AML-193 (cell line): ENCODE measurements around the gene RILP.

ENCODE experiments used
- DNase-seq, 2 experiments: peaks; one replicate each; lab custom pipeline; 2025; lab: John Stamatoyannopoulos, UW

The RILP gene

DNA sequence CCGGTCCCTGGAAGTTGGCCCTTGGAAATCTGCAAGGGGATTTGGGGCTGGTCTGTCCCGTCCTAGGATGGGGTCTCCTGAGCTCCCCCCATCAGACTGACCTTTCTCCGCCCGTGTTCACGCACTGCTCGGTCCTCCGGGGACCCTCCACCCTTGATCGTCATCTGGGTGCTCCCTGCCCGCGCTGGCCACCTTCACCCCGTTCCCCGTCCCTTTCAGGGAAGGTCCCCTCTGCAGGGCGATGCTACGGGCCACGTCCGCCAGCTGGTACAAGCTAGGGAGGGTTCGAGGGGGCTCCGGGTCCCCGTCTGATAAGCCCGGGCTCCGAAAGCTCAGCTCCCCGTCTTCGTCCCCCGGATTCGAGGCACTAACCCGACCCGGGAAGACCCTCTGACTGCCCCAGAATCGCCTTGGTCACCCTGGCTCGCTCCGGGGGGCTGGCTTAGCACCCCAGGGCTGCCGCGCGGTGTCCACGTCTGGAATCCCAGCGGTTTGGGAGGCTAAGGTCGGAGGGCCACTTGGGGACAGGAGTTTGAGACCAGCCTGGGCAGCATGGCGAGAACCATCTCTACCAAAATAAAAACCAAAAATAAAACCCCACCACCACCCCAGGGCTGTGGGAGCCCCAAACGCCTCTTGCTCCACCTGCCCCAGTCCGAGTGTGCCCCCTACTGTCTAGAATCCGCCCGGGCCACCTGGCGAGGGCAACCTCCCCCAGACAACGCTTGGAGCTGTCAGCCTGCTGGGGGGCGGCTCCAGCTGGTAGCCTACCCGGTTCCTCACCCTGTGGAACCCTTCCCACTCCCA lies 20.0 kb downstream of the RILP start:
- peak; percentile 7 to 17 for DNase-seq

DNA sequence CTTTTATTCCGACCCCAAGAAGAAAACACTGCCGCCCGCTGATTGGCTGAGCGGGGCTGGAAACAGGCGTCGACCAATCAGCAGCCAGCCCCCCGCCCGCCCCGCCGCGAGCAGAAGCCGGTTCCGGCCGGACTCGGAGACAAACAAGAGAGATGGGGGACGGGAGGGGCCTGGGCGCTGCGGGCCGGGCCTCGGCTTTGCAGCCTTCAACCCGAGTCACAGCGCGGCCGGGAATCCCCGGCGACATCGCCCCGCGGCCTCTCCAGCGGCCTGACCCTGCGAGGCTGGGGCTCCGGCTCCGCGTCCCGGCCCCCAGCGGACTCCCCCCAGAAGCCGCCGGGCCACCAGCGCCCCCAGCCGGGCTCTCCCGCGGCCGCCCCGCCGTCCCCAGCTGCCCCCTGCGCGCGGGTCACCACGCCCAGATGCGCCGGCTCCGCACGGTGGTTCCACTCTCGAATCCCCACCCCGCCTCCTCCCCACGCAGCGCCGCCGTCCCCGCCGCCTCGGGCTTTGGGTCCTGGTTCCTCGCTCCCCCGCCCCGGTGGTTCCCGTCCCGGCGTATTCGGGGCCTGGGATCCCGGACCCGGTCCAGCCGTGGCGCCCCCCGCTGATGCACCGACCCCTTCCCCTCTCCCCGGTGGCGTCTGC lies 20.7 kb downstream of the RILP start:
- DNase-seq, result peak; percentile 46 to 47

DNA sequence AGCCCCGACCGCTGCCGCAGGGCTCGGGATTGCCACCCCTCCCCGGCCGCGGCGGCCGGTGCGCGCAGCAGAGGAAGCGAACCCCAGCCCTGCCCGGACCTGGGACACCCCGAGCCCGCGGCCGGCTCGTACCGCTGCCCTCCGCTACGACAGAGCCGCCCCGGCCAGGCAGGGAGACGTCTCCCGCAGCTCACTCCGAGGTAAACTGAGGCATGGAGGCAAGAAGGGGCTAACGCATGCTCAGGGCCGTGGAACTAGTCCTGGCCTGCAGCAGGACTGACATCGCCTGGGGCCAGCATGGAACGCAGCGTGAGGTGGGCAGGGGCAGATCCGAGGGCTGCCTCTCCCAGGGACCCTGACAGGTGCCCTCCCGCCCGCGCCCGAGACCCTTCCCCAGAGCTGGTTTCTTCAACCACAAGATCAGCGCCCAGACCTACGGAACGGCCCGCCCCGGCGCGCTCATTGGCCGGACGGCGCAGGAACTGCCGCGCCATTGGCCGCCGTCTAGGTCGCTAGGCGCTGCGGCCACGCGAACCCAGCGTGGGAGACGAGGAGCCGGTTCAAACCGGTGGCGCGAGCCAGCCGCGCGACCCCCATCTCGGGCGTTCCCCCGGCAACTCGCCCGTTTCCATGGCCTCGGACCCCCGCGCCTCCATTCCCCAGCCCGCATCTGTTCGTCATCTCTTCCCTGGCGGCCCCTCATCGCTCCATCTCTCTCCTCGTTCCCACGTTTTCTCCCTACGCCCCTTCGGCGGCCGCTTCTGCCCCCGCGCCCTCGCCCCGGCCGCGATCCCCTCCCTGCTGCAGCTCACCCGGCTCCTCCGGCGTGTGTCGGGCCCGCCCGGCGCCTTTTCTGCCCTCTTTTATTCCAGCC lies 21.4 kb downstream of the RILP start, which contains the start of gene SLC43A2:
Gene SLC43A2 (minus strand): TSS at position 853 of the 874 bp plus-strand sequence. CDS start 960 bp downstream, outside the sequence.
- DNase-seq, result peak; percentile 8 to 32

DNA sequence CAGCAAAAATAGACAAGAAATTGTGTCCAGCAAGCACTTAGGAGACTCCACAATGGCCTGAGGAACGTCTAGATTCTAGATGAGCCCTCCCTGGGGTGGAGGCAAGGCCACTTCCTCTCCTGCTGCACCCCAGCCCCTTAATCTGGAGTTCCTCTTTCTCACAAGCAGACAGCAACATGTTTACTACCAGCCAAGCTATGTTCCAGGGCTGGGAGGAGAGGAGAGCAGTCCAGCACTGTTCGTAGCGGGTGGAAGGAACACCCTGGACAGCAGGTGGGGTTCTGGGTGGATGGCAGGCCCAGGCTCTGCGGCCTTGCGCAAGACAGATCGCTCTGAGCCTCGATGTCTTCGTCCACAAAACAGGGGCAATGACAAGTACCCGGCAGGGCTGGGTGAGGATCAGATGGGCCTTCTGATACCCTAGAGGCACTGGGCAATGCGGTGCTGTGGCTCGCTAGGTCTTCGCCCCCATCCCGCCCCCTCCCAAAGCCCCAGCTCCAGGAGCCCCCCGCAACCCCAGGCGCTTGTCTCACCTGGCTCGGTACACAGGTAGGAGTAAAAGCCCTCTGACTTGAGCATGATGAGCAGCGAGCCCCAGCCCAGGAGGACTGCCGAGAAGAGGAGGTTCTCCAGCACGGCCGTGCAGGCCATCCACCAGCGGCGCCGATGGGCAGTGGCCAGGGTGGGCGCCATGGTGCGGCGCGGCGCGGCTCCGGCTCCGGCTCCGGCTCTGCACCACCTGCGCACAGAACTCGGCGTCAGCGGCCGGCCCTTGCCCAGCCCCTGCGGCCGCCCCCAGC lies 22.3 kb downstream of the RILP start:
- DNase-seq, result peak; percentile 31 to 47

DNA sequence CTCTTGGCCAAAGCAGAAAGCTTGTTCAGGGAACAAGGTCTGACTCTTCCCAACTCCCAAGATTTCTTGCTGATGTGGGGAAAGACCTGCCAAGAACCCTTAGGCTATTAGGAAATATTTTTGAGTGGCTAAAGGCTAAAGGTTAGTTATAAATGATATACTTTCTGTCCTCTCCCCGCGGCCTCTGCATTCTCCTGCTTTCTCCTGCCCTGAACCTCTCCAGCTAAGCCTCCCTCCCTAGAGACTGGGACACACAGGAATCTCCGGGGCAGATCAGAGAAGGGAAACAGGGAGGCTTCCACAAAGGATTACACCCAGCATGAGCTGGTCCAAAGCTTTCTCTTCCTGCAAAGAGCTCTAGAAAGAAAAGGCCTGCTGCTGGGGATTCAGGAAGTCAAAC lies 23.3 kb downstream of the RILP start:
- DNase-seq, result no peak

DNA sequence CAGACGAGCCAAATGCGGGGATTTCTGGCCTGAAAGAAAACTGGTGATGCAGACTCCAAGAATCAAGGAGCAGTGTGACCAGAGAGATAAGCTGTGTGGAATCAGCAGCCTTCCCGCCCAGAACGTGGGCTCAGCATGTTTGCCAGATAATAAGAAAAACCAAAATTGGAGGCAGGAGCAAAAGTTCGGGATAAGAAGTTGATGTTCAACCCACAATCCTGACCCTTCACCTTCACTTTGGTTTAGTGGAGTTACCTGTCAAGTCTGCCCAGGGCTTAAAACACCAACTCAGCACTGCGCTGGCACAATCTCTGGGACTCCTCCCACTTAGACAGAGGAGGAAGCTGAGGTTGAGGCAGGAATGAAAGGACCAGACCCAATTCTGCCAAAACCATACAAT lies 24.1 kb downstream of the RILP start:
- DNase-seq, result no peak

DNA sequence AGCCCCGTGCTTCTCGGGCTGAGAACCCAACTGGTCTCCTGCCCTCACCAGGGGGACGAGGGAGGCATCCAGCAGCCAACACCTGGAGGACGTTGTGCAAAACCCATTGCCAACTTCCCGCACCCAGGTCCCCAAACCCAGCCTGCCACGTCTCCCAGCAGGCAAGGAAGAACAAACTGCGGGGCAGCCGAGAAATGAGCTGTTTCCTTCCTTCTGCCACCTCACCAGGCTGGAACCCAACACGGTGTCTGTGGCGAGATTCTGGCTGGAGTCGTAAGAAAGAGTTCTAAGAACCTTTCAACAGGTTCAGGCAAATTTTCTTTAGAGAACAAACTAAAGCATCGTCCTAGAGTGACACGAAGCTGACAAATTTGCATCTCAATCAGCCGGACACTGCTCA lies 24.6 kb downstream of the RILP start:
- DNase-seq, result no peak

DNA sequence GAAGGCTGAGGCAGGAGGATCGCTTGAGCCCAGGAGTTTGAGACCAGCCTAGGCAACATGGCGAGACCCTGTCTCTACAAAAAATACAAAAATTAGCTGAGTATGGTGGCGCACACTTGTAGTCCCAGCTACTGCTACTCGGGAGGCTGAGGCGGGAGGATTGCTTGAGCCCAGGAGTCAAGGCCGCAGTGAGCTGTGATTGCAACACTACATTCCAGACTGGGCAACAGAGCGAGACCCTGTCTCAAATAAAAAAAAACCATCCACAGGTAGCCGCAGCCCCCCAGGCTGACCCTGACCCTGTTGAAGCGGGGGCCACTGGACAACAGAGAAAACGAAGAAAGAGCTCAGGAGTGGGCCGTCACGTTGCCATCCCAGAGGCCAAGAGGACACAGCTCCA lies 25.0 kb downstream of the RILP start:
- DNase-seq, result no peak

DNA sequence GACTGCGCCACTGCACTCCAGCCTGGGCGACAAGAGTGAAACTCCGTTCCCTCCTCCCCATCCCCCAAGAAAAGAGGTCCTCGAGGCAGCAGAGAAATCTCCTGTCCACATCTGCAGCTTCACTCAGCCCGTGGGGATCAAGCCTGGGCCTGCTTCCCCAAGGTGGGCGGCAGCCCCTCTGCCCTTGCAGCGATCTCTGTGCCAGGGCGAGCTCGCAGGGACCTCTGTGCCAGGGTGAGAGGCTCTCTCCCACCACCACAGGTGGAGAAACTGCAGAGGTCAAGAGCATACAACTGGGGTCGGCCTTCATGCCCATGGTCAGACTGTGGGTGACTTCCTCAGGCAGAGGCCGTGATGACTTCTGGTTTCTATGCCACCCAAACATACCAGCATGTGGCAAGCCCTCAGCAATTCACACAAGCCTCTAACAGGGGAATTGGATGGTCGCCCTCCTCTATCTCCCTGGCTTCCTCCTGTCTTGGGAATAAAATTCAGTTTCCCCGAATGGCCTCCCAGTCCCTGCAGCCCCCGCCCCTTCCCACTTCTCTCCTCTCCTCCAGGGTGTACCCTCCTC lies 26.5 kb downstream of the RILP start:
- no peak for DNase-seq

DNA sequence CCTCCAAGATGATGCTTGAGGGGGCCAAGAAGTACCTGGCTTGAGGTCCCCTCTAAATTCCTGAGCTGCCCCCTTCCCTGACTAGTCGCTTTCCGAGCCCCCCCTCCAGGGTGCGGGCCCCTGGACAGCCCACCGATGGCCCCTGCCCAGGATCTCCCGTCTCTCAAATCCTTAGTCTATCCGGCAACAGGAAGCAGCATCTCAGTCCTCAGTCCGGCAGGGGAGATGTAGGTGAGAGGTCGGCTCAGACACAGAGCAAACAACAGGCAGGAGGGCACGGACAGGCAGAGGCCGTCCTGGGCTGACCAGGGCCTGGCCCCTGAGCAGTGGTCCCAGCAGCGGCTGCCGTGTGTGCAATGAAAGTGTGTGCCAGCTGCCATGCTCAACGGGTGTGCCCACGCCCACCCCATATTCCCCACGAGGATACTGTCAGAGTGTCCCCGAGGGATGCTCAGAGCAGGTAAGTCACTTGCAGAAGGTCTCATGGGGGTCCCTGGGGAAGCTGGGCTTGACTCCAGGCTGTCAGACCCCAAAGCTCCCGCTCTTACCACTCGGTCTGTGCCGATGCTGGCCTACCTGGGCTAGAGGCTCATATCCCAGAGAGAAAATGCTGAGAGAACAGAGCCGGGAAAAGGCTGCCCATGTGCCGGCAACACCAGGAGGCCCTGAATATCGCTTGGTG lies 28.3 kb downstream of the RILP start:
- DNase-seq, result no peak

DNA sequence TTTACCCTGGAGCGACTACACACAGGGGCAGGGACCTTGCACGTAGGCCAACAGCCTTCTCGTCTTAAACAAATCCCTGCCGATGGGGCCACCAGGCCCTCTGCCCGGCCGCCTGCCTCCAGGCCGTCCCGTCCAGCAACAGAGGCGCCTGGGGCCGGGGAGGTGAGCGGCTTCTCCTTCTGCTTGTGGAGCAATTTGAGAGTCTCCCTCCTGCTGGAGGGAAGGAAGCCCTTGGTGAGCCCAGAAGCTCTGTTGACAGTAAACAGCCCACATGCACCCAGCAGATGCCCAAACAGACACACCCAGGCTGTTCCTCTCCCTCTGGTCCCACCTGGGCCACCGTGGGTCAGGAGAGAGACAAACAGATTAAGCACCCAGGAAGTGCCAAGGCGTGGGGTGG lies 29.2 kb downstream of the RILP start:
- DNase-seq, result no peak

DNA sequence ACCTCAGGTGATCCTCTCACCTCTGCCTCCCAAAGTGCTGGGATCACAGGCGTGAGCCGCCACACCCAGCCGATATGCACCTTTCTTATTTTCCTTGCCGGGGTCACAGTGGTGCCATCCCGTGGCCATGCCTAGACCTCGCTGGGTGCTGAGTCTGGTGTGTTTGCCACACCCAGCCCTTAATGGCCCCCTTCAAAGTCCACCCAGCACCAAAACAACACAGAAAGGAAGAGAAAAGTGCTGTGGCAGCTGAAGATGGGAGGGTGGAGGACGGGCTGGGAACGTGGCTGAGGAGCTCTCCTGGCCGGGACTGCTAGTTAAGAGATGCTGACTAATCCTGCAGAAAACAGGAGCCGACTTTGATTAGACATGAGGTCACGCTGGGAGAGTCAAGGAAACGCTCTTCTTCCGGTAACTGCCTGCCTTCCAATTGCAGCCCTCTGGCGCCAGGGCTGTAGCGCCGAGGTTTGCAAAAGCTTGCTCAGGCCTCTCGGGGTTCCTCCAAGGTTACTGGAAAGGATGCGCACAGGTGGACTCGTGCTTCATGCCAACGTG lies 32.0 kb downstream of the RILP start:
- DNase-seq, result no peak

DNA sequence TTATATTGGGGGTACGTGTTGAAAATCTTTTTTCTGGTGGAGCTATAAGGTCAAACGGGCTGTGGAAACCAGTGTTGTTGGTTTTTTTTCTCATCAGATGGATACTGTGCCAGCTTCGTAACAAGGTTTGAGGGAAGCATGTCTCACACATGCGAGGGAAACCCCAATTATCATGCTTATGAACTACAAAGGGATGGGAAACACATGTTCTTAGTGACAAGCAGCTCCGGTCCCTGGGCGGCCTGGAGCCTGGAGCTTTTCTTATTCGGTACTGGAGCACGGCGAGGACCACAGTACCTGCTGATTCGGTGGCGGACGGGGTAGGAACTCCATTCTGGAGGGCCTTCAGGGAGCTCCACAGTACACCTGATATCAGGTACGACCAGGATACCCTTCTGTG lies 33.6 kb downstream of the RILP start:
- DNase-seq, result no peak

DNA sequence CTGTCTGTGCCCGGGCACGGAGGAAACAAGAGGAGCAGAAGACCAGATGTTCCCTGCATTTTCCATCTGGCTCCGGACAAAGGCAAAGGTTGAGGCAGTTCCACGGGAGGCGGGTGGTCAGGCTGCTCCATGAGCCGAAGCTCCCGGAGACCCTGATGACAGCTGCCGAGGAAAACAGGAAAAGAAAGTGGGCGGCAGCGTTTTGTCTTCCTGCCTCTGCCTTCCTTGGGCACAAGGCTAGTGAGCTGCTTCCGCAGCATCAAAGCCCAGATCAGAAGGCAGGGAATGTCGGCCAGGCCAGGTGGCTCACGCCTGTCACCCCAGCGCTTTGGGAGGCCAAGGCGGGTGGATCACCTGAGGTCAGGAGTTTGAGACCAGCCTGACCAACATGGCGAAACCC lies 37.3 kb downstream of the RILP start:
- no peak for DNase-seq

DNA sequence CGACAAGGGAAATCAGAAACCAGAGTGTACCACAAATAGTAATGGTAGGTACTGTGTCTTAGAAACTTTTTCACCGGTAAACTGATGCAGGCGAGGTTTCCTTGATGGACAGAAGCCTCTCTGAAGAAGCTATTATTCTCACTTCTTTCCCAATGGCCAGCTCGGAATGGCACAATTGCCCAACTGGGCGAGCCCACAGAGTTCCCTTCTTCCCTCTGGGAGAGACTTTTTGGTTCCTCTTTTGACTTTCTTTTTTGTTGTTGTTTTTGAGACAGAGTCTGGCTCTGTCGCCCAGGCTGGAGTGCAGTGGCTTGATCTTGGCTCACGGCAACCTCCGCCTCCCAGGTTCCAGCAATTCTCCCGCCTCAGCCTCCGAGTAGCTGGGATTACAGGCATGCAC lies 38.0 kb downstream of the RILP start:
- no peak for DNase-seq

DNA sequence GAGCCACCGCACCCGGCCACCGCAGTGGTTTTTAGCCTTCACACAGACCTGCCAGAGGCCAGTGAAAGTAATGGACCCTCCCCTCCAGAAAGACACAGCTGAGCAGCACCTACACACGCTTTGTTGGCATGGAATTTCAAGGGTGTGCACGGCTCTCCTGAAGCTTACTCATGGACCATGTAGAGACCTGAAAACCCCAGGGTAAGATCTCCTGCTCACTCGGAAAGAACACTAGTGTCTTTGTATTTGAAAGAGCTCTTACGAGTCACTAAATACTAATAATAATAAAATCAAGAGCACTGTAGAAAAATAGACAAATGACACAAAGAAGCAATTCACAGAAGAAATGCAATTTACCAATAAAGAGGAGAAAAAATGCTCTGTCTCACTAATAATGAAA lies 41.0 kb downstream of the RILP start:
- no peak for DNase-seq

DNA sequence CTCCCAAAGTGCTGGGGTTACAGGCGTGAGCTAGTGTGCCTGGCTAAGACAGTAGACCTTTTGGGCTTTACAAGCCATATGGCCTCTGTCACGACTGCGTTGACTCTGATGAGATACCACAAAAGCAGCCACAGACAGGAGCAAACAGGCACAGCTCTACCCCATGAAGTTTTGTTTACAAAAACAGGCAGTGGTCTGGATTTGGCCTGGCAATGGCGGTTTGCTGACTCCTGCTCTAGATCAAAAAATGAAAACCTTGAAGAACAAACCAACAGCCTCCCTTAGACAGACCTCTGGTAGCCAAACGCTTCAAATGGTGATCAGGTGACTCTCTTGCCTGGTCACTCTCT lies 41.7 kb downstream of the RILP start:
- DNase-seq, result no peak

DNA sequence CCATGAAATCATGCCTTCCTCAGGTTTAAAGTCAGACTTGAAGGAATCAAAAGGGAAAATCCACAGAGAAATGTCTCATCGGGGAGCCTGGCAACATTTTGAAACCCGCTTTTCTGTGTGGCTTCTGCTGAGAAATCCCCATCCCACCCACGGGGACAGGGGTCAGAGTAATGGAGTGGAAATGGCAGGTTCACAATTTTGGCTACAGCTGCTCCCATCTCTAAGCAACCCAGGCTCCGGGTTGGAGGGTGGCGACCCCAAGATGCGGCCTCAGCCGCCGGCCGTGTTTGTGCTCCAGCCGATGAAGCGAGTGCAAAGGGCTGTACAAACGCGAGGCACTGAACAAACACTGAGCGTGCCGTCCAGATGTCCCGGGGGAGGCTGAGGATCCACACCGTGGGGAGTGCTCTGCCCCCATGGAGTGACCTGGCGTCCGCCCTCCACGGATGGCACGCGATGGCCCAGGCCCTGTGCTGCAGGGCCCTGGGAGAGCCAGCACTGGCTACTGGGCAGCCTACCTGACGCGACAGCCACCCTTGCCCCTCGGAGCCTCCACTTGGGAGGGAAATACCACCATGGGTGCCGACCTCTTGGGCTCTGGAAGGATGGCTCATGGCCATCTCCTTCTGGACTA lies 43.2 kb downstream of the RILP start:
- no peak for DNase-seq

DNA sequence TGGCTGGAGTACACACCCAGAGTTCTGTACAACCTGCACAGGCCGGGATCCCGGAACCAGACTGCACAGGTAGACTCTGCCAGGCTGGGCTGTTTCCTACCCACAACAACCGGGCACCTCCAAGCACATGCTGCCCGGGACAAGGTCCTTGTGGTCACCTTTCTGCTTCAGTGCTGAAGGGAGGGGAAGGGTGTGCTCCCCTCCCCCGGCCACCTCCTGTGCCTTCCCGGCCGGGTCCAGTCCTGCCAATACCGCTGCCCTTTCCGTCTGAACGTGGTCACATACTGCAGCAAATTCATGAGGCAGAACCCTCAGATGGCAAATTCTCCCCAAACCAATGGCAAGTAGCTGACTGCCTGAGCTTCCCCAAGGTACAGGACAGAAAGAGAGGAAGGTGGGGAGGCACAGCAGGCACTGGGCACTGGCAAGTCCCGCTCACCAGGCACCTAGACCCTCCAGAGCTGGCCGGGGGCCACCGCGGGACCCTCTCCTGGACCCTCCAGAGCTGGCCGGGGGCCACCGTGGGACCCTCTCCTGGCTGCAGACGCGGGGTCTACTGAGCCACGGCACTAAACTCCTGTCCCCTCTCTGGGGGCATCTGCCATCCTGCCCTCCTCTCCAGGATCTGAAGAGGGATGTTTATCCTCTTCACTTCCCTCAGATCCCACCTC lies 43.9 kb downstream of the RILP start:
- DNase-seq, result no peak
